ENCODE measurements around the gene GALNT2. TPM values are rescaled to one million over a fixed set of nuclear protein-coding genes. Genes with fewer than 3 reads are reported as not detected.

GALNT2 gene
- total and polyA plus RNA-seq, 2 of the 13 experiments (the other 11 are each of a cell fraction or from before 2014, with no cell fraction given) = 39.3 to 39.6 TPM

- no peak for TF ChIP-seq SATB2 (CRISPR knock-in tag; IDR thresholded peaks at IDR 0.05)
- TF ChIP-seq ZNF230 (CRISPR knock-in tag; IDR thresholded peaks at IDR 0.05) = no peak
- TF ChIP-seq ZKSCAN5 (CRISPR knock-in tag; IDR thresholded peaks at IDR 0.05) = no peak
- no peak for TF ChIP-seq RBFOX2 (IDR thresholded peaks at IDR 0.05; ENCODE audit: low read depth, low read length)
- TF ChIP-seq HOMEZ (CRISPR knock-in tag; IDR thresholded peaks at IDR 0.05; ENCODE audit: low read depth) = 0 out of 2 replicates have a peak, but pooled peaks have one; percentile 15
- TF ChIP-seq ATF7 (IDR thresholded peaks at IDR 0.05) = no peak
- TF ChIP-seq ATF7 (CRISPR knock-in tag; IDR thresholded peaks at IDR 0.05) = no peak
- peak; percentile 80; the same call in 1 of the 2 replicates for TF ChIP-seq ERF (CRISPR knock-in tag; IDR thresholded peaks at IDR 0.05)
- no peak for TF ChIP-seq HNF4G (IDR thresholded peaks at IDR 0.05; ENCODE audit: borderline replicate concordance, low read depth, low read length)
- no peak for TF ChIP-seq HNF4G (CRISPR knock-in tag; IDR thresholded peaks at IDR 0.05; ENCODE audit: borderline replicate concordance, low read depth)
- TF ChIP-seq USF2 (IDR thresholded peaks at IDR 0.05; ENCODE audit: low read depth, low read length) = no peak
- no peak for TF ChIP-seq USF2 (CRISPR knock-in tag; IDR thresholded peaks at IDR 0.05; ENCODE audit: borderline replicate concordance)
- no peak for TF ChIP-seq PRDM4 (CRISPR knock-in tag; IDR thresholded peaks at IDR 0.05; ENCODE audit: borderline replicate concordance)
- peak; percentile 12; the same call in 1 of the 2 replicates for TF ChIP-seq STAG1 (CRISPR knock-in tag; IDR thresholded peaks at IDR 0.05)
- no peak for TF ChIP-seq KLF9 (CRISPR knock-in tag; IDR thresholded peaks at IDR 0.05; ENCODE audit: low read depth)
- TF ChIP-seq ATAD3A (CRISPR knock-in tag; IDR thresholded peaks at IDR 0.05) = no peak
- no peak for TF ChIP-seq NFAT5 (CRISPR knock-in tag; IDR thresholded peaks at IDR 0.05)
- peak; percentile 66; the same call in 1 of the 2 replicates for TF ChIP-seq TBX2 (CRISPR knock-in tag; IDR thresholded peaks at IDR 0.05; ENCODE audit: borderline replicate concordance)
- TF ChIP-seq HNRNPL (IDR thresholded peaks at IDR 0.05; ENCODE audit: low read depth, low read length) = peak; percentile 84
Measured at GRCh38 chr1:230104395-230105244, 37.6 kb downstream of the GALNT2 start (continued).

Measured in HepG2 (cell line).